A673 (cell line): ENCODE measurements around the gene APLP2. TPM values are rescaled to one million over a fixed set of nuclear protein-coding genes. Genes with fewer than 3 reads are reported as not detected.

Source experiments
- BruUV-seq: library from RNA; stranded (reverse); fragments of 400-500 nt; replicated peaks from 2 replicates; lab custom pipeline; 2021; lab: Mats Ljungman, UMichigan
- CTCF ChIA-PET: fragments of 300-600 bp; sonication (Branson Sonifier 250); formaldehyde crosslinking; loops from one replicate; lab custom pipeline; 2022; ENCODE audit warnings: antibody characterized with exemption; lab: Charles Lee
- POLR2A ChIA-PET: fragments of 300-600 bp; sonication (Branson Sonifier 250); formaldehyde crosslinking; loops from one replicate; lab custom pipeline; 2022; ENCODE audit warnings: antibody characterized with exemption; ENCODE audit not compliant: low non-redundant PET; lab: Charles Lee
- DNase-seq: peaks from one replicate; pipeline ENCODE4 v3.0.0-alpha.2; 2015; ENCODE audit warnings: low spot score
- H3K27ac ChIP-seq: fragments of 200-600 bp; sonication (generic); 2 replicates; pipeline ENCODE4 v1.5.1; 2016; ENCODE audit warnings: mixed run types, low read depth, mild to moderate bottlenecking, mixed read lengths, antibody characterized with exemption, low read length; ENCODE audit not compliant: poor library complexity, severe bottlenecking
- H3K27me3 ChIP-seq: fragments of 200-600 bp; sonication (generic); replicated peaks from 2 replicates; pipeline ENCODE4 v1.6.1; 2017; ENCODE audit warnings: mixed run types, low read depth, mild to moderate bottlenecking, mixed read lengths, antibody characterized with exemption, low read length; ENCODE audit not compliant: insufficient read depth, poor library complexity
- H3K36me3 ChIP-seq: fragments of 200-600 bp; sonication (generic); 2 replicates; pipeline ENCODE4 v1.6.1; 2016; ENCODE audit warnings: mixed run types, mild to moderate bottlenecking, mixed read lengths, antibody characterized with exemption, low read length; ENCODE audit not compliant: insufficient read depth, poor library complexity, severe bottlenecking
- H3K4me1 ChIP-seq: fragments of 200-600 bp; sonication (generic); 2 replicates; pipeline ENCODE4 v1.6.1; 2017; ENCODE audit warnings: mixed run types, mild to moderate bottlenecking, mixed read lengths, antibody characterized with exemption, low read length; ENCODE audit not compliant: insufficient read depth, poor library complexity, severe bottlenecking
- H3K4me3 ChIP-seq: fragments of 200-600 bp; sonication (generic); 2 replicates; pipeline ENCODE4 v1.5.1; 2016; ENCODE audit warnings: low read depth, mixed run types, mild to moderate bottlenecking, mixed read lengths, low read length; ENCODE audit not compliant: poor library complexity, severe bottlenecking
- H3K9me3 ChIP-seq: fragments of 200-600 bp; sonication (generic); 2 replicates; pipeline ENCODE4 v1.6.1; 2016; ENCODE audit warnings: mixed run types, low read depth, mild to moderate bottlenecking, mixed read lengths, antibody characterized with exemption, low read length; ENCODE audit not compliant: poor library complexity, severe bottlenecking
- CTCF ChIP-seq: fragments of 300-800, 200-600 bp; sonication (generic); conservative IDR thresholded peaks from 2 replicates; pipeline ENCODE4 v1.5.1; 2017; ENCODE audit warnings: low read depth, mild to moderate bottlenecking, antibody characterized with exemption, low read length, moderate library complexity, mixed read lengths
- EZH2 ChIP-seq: fragments of 200-600 bp; sonication (generic); IDR thresholded peaks from 2 replicates; pipeline ENCODE4 v1.6.1; 2017; ENCODE audit warnings: borderline replicate concordance, low read depth, mild to moderate bottlenecking, mixed read lengths, antibody characterized with exemption, low read length; ENCODE audit not compliant: poor library complexity, severe bottlenecking
- intact Hi-C: fragments of 100-400 bp; cut with micrococcal nuclease; formaldehyde crosslinking; loops from one replicate; pipeline ENCODE4 v1.10.0; 2022; ENCODE audit not compliant: unreplicated experiment
- total RNA-seq: library from RNA; stranded (reverse); gene quantifications from 2 replicates; pipeline ENCODE4 v1.2.3, GENCODE V29; 2021

APLP2 gene
- total RNA-seq, 1 experiment from 2014 or later = 175 TPM

- no peaks in the 10 kb centered on the region for H3K36me3 ChIP-seq
- ChIA-PET POLR2A (no interaction called here), CTCF (no interaction called here)
- peaks cover 9% of the 10 kb centered on the region for H3K4me1 ChIP-seq
- H3K27ac ChIP-seq = no peak overlapping the region
- H3K27me3 ChIP-seq = peaks cover 55% of the 10 kb centered on the region
- intact Hi-C loops = no loop called here
- TF ChIP-seq EZH2 = no peak
- no peak for TF ChIP-seq CTCF
- no peaks in the 10 kb centered on the region for H3K9me3 ChIP-seq
- no TSS peak for BruUV-seq
- no peak overlapping the region for H3K4me3 ChIP-seq
- DNase-seq = no peak
Observed at GRCh38 chr11:130161441-130162145, 91.9 kb downstream of the APLP2 start.

GRCh38 chr11:130162733-130163132 lies 93.0 kb downstream of the APLP2 start:
- CTCF ChIA-PET = no interaction called here

GRCh38 chr11:130163346-130164220 lies 93.9 kb downstream of the APLP2 start:
- no peaks in the 10 kb centered on the region for H3K36me3 ChIP-seq
- peaks cover 9% of the 10 kb centered on the region for H3K4me1 ChIP-seq
- ChIA-PET POLR2A (interaction anchor here (0.5 kb wide), 1 partner anchor 70 kb away, joined by 4 read pairs; no protein-coding TSS in a partner anchor), CTCF (no interaction called here)
- H3K27me3 ChIP-seq = peaks cover 44% of the 10 kb centered on the region
- TF ChIP-seq CTCF (no peak), EZH2 (no peak)
- no peak for DNase-seq
- BruUV-seq = no TSS peak
- H3K9me3 ChIP-seq = no peaks in the 10 kb centered on the region
- no peak overlapping the region for H3K4me3 ChIP-seq
- intact Hi-C loops = no loop called here
- H3K27ac ChIP-seq = no peak overlapping the region

More at GRCh38 chr11:130162733-130163132, 93.0 kb downstream of the APLP2 start:
- H3K4me3 ChIP-seq = no peak overlapping the region
- peaks cover 9% of the 10 kb centered on the region for H3K4me1 ChIP-seq
- TF ChIP-seq EZH2 (no peak), CTCF (no peak)
- intact Hi-C loops = no loop called here
- no peaks in the 10 kb centered on the region for H3K36me3 ChIP-seq
- no TSS peak for BruUV-seq
- no peak overlapping the region for H3K27ac ChIP-seq
- no peaks in the 10 kb centered on the region for H3K9me3 ChIP-seq
- DNase-seq = no peak
- POLR2A ChIA-PET = no interaction called here
- peaks cover 53% of the 10 kb centered on the region for H3K27me3 ChIP-seq
